GM12878 (cell line): Measurements from ENCODE around the gene IQGAP1.
"Not testable (repeated sequence)": the region's sequence is repeated elsewhere in the genome, so short reads cannot be mapped to it uniquely, and the experiment has no call there.

Source experiments
- CTCF ChIP-seq, 3 experiments: IDR thresholded peaks in 2 of 3; conservative IDR thresholded peaks in 1 of 3; 2 replicates each; pipeline ENCODE4 v1.5.1; 2011; ENCODE audit warnings: low read depth in 3 of 3, low read length in 3 of 3, mild to moderate bottlenecking in 3 of 3, control low read depth in 2 of 3, moderate library complexity in 2 of 3, inconsistent platforms in 1 of 3, mixed read lengths in 1 of 3; ENCODE audit not compliant: control insufficient read depth in 2 of 3, insufficient read depth in 1 of 3; ENCODE audit errors: extremely low read depth in 1 of 3
- TARDBP ChIP-seq: IDR thresholded peaks from 2 replicates; pipeline ENCODE4 v1.6.1; 2016; ENCODE audit warnings: borderline replicate concordance
- USF1 ChIP-seq: IDR thresholded peaks from 2 replicates; pipeline ENCODE4 v1.6.1; 2011; ENCODE audit warnings: borderline replicate concordance, low read depth, mild to moderate bottlenecking, moderate library complexity, mixed read lengths, low read length; ENCODE audit not compliant: insufficient read depth; ENCODE audit errors: extremely low read length

GRCh38 chr15:90510781-90511180 lies 122.7 kb downstream of the IQGAP1 start:
- not testable (repeated sequence) for TF ChIP-seq TARDBP; USF1; CTCF (IDR thresholded peaks at IDR 0.05 in 2 of 3, conservative IDR thresholded peaks at IDR 0.05 in 1 of 3; ENCODE audit: control insufficient read depth in 2 of 3, extremely low read depth in 1 of 3, insufficient read depth in 1 of 3, low read depth in 3 of 3, low read length in 3 of 3)
